ENCODE results near the gene MED4.

The MED4 gene, protein sequence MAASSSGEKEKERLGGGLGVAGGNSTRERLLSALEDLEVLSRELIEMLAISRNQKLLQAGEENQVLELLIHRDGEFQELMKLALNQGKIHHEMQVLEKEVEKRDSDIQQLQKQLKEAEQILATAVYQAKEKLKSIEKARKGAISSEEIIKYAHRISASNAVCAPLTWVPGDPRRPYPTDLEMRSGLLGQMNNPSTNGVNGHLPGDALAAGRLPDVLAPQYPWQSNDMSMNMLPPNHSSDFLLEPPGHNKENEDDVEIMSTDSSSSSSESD

DNA sequence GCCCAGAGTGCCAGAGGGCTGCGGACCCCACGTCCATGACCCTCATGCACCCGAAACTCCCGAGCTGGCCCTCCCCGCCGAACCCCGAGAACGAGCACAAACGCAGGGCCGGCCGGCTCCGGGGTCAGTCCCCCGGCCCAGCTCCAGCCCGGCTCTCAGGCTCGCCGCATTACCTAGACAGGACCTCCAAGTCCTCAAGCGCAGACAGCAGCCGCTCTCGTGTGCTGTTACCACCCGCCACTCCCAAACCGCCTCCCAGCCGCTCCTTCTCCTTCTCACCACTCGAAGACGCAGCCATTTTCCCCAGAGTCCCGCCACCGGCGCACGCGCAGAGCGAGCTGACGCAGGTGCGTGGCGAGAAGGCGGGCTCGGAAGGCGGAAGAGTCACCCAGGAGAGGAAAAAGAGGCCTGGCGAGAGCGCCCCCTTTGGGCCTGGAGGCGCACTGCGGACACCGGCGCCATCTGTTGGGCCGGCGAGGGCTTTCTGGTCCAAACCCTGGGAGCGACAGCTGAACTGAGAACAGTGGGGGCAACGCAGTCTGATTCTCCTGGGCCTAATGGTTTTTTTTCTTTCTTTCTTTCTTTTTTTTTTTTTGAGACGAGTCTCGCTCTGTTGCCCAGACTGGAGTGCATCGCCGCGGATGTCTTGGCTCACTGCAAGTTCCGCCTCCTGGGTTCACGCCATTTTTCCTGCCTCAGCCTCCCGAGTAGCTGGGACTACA is at the start of gene MED4:
Gene MED4, minus strand, starts transcription at position 324 of the 722 bp plus-strand sequence. Its CDS starts 26 bp downstream, at position 298.
- peak; percentile 98 for DNase-seq (ENCODE audit: low read depth)

DNA sequence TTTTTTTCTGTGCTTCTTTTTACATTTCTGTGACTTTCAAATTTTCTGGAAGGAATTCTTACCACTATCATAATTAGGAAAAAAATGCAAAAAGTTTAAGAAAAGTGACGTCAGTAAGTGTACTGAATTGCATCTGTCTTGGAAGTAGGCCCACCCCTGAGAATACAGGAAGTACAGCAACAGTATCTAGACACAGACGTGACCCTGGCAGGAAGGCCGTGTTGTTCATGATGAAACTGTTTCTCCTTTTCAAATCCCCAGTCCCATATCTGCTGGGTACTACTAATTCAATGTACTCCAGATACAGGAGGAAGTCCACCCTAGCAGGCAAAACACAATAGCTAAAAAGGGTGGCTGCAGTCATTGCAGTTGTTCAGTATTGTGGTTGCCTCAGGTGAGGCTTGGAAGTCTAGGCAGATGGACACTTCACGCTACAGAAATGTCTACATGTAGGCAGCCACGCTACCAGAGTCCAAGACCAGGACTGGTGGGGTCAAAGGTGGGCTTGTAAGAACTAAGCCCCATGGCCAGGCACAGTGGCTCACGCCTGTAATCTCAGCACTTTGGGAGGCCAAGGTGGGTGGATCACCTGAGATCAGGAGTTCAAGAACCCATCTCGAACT is 49.6 kb upstream of the MED4 start:
- DNase-seq (ENCODE audit: low read depth) = no peak

DNA sequence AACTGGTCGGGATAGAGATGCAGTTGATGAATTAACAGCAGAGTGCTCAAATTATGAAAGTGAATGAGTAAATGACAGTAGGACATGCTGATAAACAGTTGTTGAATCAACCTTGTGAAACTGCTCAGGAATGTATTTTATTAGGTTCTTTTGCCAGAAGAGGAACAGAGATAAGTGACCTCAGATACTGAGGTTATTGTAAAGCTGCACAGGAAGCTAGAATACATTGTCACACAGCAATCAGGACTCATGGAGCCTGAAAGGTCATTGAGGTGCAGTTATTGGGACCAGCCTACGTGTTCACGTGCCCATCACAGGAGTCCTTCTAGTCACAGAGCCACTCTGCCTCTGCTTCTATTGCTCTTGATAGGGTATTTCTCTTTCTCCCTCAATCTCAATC is 47.5 kb upstream of the MED4 start:
- DNase-seq (ENCODE audit: low read depth) = no peak

DNA sequence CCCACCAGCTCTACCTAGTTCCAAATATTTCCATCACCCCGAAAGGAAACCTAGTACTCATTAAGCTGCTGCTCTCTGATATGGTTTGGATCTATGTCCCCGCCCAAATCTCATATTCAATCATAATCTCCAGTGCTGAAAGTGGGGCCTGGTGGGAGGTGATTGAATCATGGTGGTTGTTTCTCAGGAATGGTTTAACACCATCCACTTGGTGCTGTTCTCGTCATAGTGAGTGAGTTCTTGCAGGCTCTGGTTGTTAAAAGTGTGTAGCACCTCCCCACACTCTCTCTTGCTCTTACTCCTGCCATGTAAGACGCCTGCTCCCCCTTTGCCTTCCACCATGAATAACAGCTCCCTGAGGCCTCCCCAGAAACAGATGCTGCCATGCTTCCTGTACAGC is 43.4 kb upstream of the MED4 start:
- DNase-seq (ENCODE audit: low read depth) = no peak

DNA sequence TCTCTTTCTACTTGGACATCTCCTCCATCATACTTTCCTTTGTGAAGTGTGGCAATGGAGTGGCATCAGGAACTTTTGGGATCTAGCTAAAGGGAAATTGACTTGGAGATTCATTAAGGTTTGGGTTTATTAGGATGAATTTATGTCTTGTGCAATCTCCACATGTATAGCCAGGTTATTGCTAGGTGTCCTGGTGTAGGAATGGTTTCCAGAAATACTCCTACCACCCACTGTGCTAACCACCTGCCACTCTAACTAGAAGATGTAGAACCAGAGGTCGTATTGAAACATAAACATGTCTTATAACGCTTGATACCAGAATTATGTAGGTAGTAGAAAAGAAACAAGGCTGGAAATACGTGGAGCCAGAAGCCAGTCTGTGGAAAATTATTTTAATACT is 38.1 kb upstream of the MED4 start:
- no peak for DNase-seq (ENCODE audit: low read depth)

DNA sequence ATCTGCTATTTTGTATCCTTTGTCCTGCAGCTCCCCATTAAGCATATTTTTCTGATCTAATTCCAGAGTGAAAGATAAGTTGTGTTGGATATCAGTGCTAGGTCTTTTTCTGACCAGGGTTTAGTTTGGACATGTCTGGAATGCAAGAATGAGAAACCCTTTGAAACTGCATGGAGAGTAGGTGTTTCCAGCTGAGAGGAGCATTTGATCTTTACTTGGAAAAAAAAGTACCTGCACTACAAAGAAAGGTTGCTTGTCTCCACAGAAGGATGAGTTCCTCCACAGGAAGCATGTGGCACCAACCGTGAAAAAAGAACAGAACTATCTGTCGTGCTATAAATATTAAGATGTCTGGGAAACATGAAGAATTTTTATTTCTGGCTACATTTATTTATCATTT is 36.6 kb upstream of the MED4 start:
- DNase-seq (ENCODE audit: low read depth) = no peak

DNA sequence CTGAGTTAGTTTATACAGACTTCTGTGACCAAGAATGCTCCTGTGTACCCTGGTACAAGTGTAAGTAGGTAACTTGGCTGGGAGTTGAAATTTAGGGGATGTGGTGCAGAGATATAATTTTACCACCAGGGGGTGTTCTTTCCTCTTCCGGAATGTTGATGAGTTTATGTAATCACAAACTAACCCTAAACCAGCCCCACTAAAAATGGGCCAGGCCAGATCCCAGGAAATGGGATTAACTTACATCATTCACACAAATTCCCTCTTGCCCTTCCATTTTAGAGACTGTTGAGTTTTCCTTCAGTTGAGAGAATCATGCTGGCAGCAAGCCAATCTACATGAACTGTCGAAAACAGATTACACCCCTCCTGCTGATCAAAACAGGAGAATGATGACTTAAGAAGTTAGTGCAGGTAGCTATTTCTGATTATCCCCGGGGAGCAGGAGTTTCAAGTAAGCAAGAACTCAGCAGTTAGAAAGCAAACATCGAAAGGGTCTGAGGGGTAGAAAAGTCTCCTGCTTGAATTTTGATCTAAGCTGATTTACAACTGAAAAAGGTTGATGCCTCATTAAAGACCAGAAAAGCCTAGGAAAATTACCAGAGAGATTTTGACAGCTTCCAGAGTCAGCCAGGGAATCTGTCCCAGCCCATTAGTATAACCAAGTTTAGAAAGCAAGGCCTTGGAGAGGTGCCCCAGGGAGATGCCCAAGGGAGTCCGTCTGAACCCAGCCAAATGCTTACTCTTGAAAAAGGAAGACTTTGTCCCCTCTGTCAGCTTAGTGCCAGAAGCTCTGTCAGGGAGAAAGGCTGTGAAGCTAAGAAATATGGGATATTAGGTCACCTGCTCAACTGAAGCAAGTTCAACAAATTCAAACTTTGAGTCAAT is 32.3 kb upstream of the MED4 start:
- DNase-seq (ENCODE audit: low read depth) = peak; percentile 13

DNA sequence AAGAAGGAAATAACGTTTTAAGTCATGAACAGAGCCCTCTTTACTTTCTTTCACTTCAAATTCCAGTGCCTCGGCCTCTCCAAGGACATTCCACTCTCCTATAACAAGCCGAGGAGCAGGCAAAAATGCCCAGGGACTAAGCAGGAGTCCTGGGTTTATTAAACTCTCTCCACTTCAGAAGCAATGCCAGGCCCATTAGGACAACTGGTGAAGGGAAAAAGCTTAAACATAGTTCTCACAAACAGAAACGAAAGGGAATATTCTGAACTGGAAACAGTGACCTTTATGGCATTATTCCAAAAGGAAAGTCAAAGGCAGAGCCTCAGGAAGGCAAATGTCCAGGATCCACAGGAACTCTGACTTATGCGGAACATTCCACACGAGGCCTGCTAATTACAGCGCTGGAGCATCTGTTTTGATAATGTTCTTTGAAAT is 30.9 kb upstream of the MED4 start:
- DNase-seq (ENCODE audit: low read depth) = no peak

DNA sequence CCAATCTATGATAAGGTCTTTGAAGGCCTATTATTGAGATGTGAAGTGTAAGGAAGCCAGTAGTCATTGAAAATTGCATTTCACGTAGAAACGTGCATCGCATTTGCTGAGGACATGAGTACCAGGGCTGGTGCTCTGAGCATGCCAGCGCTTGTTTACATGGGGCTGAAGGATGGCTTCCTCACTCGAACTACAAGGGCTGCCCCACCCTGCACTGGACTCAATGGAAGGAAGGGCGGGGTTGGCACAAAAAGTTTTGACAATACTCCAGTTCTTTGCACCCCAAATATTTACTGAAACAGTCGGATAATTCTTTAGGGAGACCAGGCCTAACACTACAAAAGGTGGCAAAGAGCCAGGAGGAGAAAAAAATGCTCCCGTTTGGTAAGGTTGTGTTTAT is 28.9 kb upstream of the MED4 start:
- DNase-seq (ENCODE audit: low read depth) = no peak

DNA sequence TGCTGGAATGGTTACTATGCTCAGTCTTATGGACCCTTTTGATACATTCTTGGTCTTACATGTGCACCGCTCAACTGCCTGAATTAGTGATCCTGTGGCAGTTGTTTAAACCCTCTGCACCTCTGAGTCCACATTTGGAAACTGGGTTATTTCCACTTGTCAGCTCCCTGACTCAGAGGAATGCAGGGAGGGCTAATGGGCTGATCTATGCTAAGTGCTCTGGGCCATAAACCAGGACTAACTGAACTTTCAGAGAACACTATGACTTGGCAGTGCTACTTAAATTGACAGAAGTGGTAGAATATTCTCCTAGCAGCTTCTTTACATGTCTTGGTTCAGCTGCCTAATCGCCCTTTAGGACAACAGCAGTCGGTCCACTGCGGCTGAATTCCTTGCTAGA is 26.8 kb upstream of the MED4 start:
- no peak for DNase-seq (ENCODE audit: low read depth)

DNA sequence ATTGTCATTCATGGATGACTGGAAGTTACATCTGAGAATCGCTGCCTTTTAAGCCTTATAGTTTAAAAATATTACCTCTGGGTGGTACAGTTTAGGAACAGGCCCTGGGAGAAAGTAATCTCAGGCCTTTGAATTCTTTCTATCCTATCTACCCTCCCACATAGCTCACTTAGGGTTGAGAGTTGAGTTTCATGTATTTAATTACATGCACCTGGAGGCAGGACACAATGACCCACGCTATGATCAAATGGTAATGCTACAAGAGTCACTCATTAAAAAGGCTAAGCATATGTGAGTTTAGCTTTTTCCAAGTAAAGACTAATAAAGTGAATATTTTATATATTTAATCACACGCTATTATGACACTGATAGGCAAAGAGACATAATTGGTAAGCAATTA is 25.3 kb upstream of the MED4 start:
- DNase-seq (ENCODE audit: low read depth) = no peak

DNA sequence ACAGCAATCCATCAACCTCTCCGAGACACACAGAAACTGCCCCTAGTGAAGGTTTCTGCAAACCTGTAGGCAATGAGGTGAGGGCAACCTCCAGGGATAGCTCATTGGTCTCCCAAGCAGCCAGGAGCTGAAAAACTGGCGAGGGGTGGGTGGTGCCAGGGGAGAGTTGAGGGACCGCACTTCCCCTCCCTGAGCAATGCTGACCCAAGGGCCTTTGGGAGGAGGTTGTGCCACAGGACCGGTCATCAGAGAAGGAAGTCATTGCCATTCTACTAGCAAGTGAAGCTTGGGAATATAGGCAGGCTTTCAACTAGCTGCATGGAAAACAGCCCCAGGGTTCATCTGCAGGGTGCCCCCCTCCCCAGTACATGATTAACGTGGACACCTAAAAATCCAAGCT is 23.1 kb upstream of the MED4 start:
- DNase-seq (ENCODE audit: low read depth) = no peak

DNA sequence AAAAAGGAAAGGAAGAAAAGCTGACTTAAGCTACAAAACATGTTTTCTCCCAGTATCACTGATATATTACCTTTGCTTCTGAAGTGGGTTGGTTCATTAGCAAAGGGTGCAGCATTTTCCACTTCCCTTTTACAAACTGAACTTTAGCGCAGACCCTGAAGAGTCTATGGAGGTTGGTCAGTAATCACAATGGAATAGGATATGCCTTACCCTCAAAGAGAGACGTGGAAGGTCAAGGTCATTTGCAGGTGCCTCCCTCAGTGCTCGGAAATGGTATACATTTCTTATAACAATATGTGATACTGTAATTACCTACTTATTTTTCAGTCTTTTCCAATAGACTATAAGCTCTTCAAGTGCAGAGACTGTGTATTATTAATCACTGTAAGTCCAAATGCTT is 21.9 kb upstream of the MED4 start:
- DNase-seq (ENCODE audit: low read depth) = no peak

DNA sequence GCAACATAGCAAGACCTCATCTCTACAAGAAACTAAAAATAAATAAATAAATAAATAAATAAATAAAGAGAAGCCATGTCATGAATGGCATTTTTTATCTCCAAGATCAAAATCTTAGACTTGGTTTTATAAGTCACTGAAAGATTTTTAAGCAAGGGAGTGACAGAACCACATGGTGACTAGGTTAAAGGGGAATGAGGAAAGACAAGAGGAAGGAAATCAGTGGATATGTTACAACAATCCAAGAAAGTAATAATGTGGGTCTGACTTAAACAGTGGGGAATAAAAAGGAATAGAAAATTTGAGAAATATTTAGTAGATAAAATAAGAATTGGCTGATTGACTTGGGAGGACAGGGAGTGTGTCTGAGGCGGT is 18.8 kb upstream of the MED4 start:
- DNase-seq (ENCODE audit: low read depth) = no peak

DNA sequence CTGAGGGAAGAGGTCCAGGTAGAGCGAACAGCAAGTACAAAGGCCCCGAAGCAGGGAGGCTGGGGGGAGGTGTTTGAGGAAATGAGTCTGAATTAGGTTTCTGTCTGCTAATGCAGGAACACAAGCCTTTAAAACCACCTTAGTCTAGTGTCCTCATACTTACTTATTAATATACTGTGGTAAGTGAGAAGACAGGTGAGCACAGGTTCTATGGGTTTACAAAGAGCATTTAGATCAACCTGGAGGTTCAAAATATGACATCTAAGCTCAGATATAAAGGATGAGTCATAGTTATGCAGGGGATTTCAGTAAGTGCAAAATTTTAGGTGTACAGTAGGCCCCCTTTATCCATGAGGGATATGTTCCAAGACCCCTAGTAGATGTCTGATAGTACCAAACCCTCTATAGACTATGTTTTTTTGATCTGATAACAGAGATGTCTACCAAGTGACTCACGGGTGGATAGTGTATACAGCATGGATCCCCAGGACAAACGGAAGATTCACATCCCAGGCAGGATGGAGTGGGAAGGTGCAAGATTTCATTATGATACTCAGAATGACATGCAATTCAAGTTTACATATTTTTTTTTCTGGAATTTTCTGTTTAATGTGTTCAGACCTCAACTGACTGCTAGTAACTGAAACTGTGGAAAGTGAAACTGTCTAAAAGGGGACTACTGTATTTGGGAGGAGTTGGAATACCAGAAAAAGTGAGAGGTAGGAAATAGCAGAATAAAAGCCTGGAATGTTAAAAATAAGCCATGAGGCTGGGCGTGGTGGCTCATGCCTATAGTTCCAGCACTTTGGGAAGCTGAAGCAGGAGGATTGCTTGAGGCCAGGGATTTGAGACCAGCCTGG is 18.2 kb upstream of the MED4 start:
- no peak for DNase-seq (ENCODE audit: low read depth)

DNA sequence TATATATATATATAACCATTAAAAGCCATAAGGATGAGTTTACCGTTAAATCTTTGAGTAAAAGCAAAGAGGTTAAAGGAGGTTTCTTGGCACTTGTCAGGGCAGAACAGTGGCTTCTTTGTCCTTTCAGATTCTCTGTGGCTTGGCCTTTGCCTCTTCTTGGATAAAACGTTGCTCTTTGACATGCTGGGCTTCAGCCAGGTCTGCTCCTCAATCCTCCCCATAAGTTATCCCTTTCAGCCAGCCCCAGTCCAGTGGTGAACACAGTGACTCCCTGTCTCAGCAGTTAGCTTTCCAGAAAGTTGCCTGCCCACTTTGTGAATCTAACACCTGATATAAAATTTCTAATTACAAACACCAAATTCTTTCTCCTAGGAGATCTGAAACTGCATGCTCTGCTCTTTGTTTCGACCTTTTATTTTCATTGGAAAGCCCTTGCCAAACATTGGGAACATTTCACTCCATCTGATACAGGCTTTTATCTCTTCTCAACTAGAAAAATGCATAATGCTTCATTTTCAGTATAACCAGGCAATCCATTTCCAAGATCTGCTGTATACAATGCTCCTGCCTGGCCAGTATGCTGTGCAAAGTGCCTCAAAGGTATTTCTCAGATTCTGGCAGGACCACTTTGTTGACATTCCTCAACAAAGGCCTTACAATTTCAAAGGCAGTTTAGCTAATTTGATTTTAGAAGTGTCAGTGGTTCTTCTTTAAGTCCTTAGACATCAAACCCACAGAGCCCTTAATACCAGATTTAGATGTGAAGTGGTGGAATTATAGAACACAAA is 16.2 kb upstream of the MED4 start:
- DNase-seq (ENCODE audit: low read depth) = no peak

DNA sequence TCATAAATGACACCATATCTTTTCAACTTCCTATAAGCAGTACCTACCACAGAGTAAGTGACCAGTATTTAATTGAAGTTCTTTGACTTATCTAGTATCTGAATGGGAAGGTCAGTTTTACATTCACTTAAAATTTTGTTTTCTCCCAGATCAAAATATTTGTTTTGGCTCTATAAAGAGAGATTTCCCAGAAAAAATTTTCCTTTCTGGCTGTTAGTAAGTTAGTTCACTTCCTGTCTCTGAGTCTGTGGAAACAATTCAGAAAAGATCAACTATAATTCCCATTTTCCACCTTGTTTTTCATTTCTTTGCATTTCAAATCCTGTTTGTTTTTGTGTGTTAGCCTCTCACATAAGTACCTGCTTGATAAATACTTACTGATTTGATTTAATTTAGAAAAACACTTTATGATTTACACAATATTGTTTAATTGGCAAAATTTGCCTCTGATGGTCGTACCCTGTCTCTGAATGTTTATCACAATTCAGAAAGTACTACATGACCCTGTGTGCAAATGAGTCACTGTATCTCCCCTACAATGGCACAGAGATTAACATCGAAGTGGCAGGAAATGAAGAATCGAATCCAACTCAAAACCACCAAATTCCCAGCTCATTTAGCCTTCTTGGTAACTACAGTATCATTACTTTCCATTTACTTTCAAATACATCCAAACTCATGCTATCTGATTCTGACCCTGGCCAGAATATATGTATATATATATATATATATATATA is 15.4 kb upstream of the MED4 start:
- DNase-seq (ENCODE audit: low read depth) = no peak

DNA sequence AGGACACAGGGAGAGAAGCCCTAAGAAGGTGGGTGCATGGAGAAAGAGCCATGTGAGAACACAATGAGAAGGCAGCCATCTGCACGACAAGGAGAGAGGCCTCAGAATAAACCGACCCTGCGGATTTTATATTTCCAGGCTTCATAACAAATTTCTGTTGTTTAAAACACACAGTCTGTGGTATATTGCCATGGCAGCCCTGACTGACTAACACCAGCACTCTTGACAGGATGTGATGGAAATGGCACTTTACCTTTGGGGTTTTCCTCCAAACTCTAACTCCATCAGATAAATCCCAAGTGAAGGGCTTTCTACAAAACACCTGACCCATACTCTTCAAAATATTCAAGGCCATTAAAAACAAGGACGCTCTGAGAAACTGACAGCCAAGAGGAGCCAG is 13.2 kb upstream of the MED4 start:
- DNase-seq (ENCODE audit: low read depth) = no peak

DNA sequence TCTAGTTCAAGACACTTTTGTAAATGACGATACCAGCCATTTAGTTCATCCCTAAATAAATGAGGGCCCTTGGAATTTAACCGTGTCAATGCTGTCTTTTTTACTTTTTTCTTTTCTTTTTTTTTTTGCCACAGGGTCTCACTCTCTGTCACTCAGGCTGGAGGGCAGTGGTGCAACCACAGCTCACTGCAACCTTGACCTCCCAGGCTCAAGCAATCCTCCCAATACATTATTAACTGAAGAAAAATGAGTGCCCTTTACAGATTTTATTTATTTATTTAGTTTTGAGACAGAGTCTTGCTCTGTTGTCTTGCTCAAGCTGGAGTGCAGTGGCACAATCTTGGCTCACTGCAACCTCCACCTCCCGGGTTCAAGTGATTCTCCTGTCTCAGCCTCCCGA is 2.9 kb upstream of the MED4 start:
- no peak for DNase-seq (ENCODE audit: low read depth)

DNA sequence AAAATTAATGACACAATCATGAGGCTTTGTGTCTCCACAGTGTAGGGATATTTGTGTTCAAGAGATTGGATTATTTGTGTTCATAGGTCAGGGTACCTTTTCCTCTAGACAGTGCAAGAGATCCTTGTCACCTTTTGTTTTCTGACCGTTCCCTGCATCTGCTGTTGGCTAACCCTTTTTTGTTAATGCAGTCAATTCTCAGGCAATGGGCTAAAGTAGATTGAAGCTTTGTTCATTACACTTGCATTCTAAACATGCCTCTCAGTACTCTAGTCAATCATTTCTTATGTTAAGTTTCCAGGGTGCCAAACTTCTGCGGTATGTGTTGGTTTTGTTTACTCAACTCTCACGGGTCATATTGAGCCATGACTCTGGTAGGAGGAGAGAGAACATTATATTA is 1.8 kb upstream of the MED4 start:
- DNase-seq (ENCODE audit: low read depth) = no peak

All from activated T-cell treated with anti-CD3 and anti-CD28 coated beads for 1 hour (primary cell).